ENCODE results near the gene CEACAM5.
"Not testable (repeated sequence)": the region's sequence is repeated elsewhere in the genome, so short reads cannot be mapped to it uniquely, and the experiment has no call there.

CEACAM5 gene

GRCh38 chr19:41701401-41702075, 6.9 kb upstream of the CEACAM5 start:
- DNase-seq = no peak

- DNase-seq = no peak
Observed at GRCh38 chr19:41702171-41702651, 6.2 kb upstream of the CEACAM5 start.

GRCh38 chr19:41703602-41704293, 4.7 kb upstream of the CEACAM5 start:
- DNase-seq = no peak

GRCh38 chr19:41705393-41706174, 2.8 kb upstream of the CEACAM5 start:
- no peak for DNase-seq

GRCh38 chr19:41706741-41707501, 1.5 kb upstream of the CEACAM5 start:
- no peak for DNase-seq

- DNase-seq = no peak
Observed at GRCh38 chr19:41707502-41707812, 969 bp upstream of the CEACAM5 start.

- DNase-seq = no peak
Observed at GRCh38 chr19:41707871-41708371, 505 bp upstream of the CEACAM5 start.

GRCh38 chr19:41709516-41709915, 1.1 kb downstream of the CEACAM5 start:
- not testable (repeated sequence) for DNase-seq

GRCh38 chr19:41709951-41710645, 1.7 kb downstream of the CEACAM5 start:
- DNase-seq = no peak

GRCh38 chr19:41711376-41712261, 3.2 kb downstream of the CEACAM5 start:
- no peak for DNase-seq

- DNase-seq = no peak
Observed at GRCh38 chr19:41714598-41714997, 6.2 kb downstream of the CEACAM5 start.

- DNase-seq = no peak
Observed at GRCh38 chr19:41718761-41719160, 10.3 kb downstream of the CEACAM5 start.

- no peak for DNase-seq
Observed at GRCh38 chr19:41720103-41720502, 11.7 kb downstream of the CEACAM5 start.

GRCh38 chr19:41726493-41726892, 18.1 kb downstream of the CEACAM5 start:
- no peak for DNase-seq

GRCh38 chr19:41734156-41734555, 25.7 kb downstream of the CEACAM5 start:
- DNase-seq = no peak

GRCh38 chr19:41734585-41734984, 26.2 kb downstream of the CEACAM5 start:
- no peak for DNase-seq

- no peak for DNase-seq
Observed at GRCh38 chr19:41735071-41735600, 26.7 kb downstream of the CEACAM5 start.

GRCh38 chr19:41739361-41739760, 30.9 kb downstream of the CEACAM5 start:
- no peak for DNase-seq

GRCh38 chr19:41740415-41741243, 32.2 kb downstream of the CEACAM5 start:
- DNase-seq = no peak

- no peak for DNase-seq
Observed at GRCh38 chr19:41741244-41741554, 32.8 kb downstream of the CEACAM5 start.

Measured in cortex of kidney (tissue), 1 donor.